SH-SY5Y (cell line): Measurements from ENCODE around the gene HAPLN2.

Source experiments
- GATA2 ChIP-seq: IDR thresholded peaks from 2 replicates; pipeline ENCODE4 v1.6.1; 2011; ENCODE audit warnings: mild to moderate bottlenecking, low read depth, low read length
- GATA3 ChIP-seq: IDR thresholded peaks from 2 replicates; pipeline ENCODE4 v1.6.1; 2011; ENCODE audit warnings: low read depth, mild to moderate bottlenecking, low read length, moderate library complexity

DNA sequence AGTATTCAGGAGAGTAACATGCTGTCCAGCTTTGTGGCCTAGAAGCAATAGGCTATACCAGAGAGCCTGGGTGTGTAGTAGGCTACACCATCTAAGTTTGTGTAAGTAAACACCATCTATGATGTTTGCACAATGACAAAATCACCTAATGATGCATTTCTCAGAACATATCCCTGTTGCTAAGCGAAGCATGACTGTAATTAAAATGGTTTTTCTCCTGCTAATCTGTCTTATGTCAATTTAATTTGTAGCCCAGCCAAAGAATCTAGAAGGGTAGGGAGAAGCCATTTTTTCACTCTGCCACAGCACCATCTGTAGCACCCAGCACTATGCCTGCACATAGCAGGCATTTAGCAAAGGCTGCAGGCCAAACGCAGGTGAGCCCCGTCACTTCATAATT, 41.7 kb upstream of the HAPLN2 start:
- TF ChIP-seq GATA2 = no peak
- no peak for TF ChIP-seq GATA3
